22Rv1 (cell line): ENCODE measurements around the gene MACROH2A2.

Experiments used
- H3K27ac ChIP-seq: fragments of 450-650 bp; 2 replicates; pipeline ENCODE4 v1.5.1; 2017
- ZFX ChIP-seq: fragments of 450-650 bp; IDR thresholded peaks from 2 replicates; pipeline ENCODE4 v1.6.1; 2017; ENCODE audit warnings: antibody characterized with exemption, borderline replicate concordance
- TF ChIP-seq, protein P1 (sequence below): fragments of 450-650 bp; IDR thresholded peaks from 2 replicates; pipeline ENCODE4 v1.5.1; 2017; ENCODE audit warnings: mild to moderate bottlenecking

Gene MACROH2A2

DNA sequence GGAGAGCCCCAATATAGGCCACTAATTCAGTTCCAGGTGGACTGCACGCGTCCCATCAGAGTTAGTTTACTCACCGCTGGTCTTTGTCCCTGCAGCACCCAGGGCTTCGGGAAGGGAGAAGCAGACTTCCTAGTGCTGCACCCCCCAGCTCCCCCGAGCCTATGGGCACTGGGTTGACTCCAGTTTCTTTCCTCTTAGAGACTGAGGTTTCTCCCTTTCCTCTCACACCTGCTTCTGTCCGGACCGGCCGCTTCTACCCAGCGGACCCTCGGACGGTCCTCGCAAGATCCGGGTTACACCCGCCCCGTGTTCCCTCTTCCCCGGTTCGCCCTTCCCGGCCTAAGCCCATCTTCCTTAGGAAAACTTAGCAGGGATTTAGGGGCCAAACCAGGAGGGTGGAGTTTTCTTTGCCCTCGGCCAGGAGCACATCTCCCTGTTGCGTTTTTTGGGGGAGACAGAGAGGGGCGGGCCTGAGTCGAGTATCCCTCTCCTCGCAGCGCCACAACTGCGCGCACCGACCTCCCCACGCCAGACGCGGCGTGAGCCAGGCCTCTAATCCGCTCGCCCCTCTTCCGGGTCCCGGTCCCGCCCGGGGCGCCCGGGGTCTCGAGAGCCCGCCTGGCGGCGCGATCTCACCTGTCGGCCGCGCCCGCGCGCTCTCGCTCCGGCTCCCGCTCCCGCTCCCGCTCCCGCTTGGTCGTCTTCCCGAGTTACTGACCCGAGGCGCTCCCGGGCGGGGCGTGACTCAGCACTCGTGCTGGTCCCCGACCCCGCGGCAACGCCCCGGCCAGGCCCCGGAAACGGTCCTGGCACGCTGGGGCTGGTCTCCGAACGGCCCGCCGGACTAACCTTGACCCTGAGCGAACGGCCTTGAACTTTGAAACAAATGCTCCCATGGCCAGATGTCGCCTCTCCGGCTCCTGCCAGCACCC lies 79.7 kb downstream of the MACROH2A2 start, which contains the start of gene AIFM2:
TSS of gene AIFM2 (minus strand) at position 728 of the 932 bp plus-strand sequence. CDS start 8,741 bp downstream, outside the sequence.
- TF ChIP-seq ZFX, result no peak
- TF ChIP-seq, protein P1, sequence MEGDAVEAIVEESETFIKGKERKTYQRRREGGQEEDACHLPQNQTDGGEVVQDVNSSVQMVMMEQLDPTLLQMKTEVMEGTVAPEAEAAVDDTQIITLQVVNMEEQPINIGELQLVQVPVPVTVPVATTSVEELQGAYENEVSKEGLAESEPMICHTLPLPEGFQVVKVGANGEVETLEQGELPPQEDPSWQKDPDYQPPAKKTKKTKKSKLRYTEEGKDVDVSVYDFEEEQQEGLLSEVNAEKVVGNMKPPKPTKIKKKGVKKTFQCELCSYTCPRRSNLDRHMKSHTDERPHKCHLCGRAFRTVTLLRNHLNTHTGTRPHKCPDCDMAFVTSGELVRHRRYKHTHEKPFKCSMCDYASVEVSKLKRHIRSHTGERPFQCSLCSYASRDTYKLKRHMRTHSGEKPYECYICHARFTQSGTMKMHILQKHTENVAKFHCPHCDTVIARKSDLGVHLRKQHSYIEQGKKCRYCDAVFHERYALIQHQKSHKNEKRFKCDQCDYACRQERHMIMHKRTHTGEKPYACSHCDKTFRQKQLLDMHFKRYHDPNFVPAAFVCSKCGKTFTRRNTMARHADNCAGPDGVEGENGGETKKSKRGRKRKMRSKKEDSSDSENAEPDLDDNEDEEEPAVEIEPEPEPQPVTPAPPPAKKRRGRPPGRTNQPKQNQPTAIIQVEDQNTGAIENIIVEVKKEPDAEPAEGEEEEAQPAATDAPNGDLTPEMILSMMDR, result no peak
- H3K27ac ChIP-seq, result no peak within 1 kb of the TSS

GRCh38 chr10:70135046-70135445 lies 82.4 kb downstream of the MACROH2A2 start:
- TF ChIP-seq, protein P1, result no peak
- no peak for TF ChIP-seq ZFX
- no peak overlapping the region for H3K27ac ChIP-seq

GRCh38 chr10:70135684-70136083 lies 83.0 kb downstream of the MACROH2A2 start:
- TF ChIP-seq ZFX, result no peak
- TF ChIP-seq, protein P1, result no peak
- H3K27ac ChIP-seq, result no peak overlapping the region

DNA sequence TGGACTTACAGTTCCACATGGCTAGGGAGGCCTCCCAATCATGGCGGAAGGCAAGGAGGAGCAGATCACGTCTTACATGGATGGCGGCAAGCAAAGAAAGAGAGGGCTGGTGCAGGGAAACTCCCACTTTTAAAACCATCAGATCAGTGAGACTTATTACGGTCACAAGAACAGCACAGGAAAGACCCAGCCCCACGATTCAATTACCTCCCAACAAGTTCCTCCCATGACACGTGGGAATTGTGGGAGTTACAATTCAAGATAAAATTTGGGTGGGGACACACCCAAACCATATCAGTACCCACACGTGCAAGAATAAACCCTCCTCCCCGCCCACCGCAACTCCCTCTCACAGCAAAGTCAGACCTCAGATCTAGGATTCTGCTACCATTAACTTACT lies 84.5 kb downstream of the MACROH2A2 start:
- TF ChIP-seq, protein P1, result no peak
- TF ChIP-seq ZFX, result no peak
- no peak overlapping the region for H3K27ac ChIP-seq

DNA sequence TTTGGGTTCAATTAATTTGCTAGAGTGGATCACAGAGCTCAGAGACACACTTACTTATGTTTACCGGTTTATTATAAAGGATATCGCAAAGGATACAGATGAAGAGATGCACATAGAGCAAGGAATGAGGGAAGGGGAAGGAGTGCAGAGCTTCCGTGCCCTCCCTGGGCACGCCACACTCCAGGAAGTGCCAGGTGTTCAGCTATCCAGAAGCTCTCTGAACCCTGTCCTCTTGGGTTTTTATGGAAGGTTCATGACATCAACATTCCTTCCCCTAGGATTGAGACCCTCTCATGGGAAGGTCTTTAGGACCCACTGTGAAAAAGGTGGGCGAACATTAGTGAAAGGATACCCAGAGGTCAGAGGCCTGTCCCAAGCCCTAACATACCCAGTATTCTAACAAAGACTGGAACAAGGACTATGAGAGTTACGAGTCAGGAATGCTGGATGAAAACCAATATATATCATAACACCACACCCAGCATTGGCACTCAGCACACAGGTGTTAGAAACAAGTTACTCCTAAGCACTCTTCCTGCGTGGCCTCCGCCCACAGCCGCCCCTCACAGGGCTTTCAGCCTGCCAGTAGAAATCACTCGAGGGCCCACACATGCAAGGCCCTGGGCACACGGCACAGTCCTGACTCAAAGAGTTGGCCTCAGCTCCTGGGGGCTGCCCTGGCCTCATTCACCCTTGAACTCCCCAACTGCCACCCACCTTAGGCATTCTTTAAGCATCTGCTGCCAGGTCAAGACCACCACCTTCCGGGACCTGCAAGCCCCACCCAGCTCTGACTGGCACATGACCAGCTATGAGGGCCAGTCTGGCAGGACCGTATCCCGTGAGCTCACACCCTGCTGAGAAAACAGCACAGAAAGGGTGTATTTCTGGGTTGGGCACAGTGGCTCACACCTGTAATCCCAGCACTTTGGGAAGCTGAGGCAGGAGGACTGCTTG lies 85.6 kb downstream of the MACROH2A2 start:
- TF ChIP-seq, protein P1, result no peak
- TF ChIP-seq ZFX, result no peak
- H3K27ac ChIP-seq, result no peak overlapping the region

- TF ChIP-seq ZFX, result no peak
- no peak overlapping the region for H3K27ac ChIP-seq
Measured at GRCh38 chr10:70139151-70139996, 86.7 kb downstream of the MACROH2A2 start.

- no peak overlapping the region for H3K27ac ChIP-seq
- TF ChIP-seq ZFX, result no peak
Measured at GRCh38 chr10:70139997-70140250, 87.3 kb downstream of the MACROH2A2 start.
